Tibial nerve (tissue), 3 donors: ENCODE measurements around the gene ADGRD1.

Source experiments
- CTCF ChIP-seq, 5 experiments: fragments of 200-600 bp in 3 of 5; fragments of 450-650 bp in 2 of 5; sonication (generic) in 3 of 5; IDR thresholded peaks; one replicate each; pipeline ENCODE4 v1.5.1; 2016 to 2019; ENCODE audit warnings: antibody characterized with exemption in 5 of 5, mild to moderate bottlenecking in 3 of 5, moderate library complexity in 2 of 5
- POLR2A ChIP-seq, 2 donors: fragments of 450-650 bp; IDR thresholded peaks; one replicate each; pipeline ENCODE4 v1.6.1; 2017; ENCODE audit warnings: antibody characterized with exemption in 2 of 2, mild to moderate bottlenecking in 2 of 2, moderate library complexity in 2 of 2

GRCh38 chr12:131087991-131088700, 134.4 kb downstream of the ADGRD1 start:
- TF ChIP-seq CTCF (IDR thresholded peaks at IDR 0.05) (no peak), POLR2A (IDR thresholded peaks at IDR 0.05) (no peak)
